NOMO-1 treated with DMSO at 0.1 percent for 48 hours (cell line): ENCODE data around the gene TBRG1.
"Not testable (repeated sequence)": the region's sequence is repeated elsewhere in the genome, so short reads cannot be mapped to it uniquely, and the experiment has no call there.

ENCODE experiments used
- DNase-seq: peaks from one replicate; lab custom pipeline; 2025; ENCODE audit not compliant: unreplicated experiment; lab: John Stamatoyannopoulos, UW

Gene TBRG1, protein sequence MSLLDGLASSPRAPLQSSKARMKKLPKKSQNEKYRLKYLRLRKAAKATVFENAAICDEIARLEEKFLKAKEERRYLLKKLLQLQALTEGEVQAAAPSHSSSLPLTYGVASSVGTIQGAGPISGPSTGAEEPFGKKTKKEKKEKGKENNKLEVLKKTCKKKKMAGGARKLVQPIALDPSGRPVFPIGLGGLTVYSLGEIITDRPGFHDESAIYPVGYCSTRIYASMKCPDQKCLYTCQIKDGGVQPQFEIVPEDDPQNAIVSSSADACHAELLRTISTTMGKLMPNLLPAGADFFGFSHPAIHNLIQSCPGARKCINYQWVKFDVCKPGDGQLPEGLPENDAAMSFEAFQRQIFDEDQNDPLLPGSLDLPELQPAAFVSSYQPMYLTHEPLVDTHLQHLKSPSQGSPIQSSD

DNA sequence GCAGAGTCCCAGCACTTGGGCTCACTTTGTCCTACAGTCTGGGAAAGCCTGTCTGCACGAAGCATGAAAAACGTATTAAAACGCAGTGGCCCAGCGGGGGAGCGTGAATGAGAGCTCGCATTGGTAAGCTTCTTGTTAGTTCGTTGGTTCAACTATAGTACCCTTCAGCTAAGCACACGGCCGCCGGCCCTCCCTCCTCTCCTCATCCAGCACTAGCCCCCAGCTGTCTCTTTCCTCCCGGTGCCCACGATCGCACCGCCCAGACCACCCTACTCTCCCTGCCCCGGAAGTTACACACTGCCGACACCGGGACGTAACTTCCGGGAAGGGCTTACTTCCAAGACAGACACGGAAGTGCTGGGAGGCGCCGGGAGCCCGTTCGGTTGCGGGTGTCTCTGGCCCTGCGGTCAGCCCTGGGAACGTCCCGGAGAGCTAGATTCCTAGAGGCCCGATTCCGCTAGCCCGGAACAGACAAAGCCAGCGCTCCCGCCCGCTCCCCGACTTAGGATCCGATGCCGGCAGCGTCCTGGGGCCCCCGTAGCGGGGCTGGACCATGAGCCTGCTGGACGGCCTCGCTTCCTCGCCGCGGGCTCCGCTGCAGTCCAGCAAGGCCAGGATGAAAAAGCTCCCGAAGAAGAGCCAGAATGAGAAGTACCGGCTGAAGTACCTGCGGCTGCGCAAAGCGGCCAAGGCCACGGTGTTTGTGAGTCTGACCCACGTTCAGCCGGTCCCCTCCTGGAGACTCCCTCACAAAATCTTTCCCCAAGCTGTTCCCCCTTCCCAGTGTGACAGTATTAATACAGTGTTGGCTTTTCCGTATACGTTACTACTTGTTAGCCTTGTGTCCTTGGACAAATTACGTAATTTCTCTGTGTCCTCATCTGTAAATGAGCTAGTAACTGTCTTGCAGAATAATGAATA lies at the start of gene TBRG1:
TSS of gene TBRG1 (plus strand) at position 334 of the 921 bp plus-strand sequence. CDS start at position 554, 220 bp downstream.
- peak; percentile 81 for DNase-seq

DNA sequence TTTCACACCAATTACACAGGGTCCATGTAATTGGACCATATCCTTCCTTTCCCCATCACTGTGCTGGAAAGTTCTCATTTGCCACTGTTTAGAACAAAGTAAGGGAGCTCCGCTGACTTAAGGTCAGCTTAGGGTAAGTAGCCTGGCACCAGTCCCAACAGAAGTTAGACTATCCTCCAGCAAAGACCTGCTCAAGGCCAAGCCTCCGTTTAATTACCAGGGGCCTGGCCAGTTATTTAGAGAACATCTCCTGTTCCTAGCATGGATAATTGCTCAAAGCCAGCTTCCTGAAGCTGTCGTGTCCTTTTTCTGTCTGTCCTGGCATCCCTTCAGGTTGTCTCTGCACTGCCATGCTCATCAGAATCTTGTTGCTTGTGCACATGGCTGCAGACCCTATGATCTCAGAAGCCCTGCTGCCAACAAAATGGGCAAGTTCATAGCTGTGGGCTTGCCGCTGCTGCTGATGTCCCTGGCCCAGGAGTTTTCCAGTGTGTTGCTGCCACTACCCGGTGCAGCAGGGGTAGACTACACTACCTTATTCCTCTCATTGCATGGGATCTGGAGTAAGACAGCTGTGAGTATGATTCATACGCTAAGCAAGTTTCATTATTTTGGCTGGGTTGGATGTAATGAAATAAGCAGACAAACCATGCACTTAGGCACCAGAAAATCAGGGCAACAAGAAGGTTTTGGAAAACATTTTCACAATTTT lies 44.8 kb upstream of the TBRG1 start:
- no peak for DNase-seq

DNA sequence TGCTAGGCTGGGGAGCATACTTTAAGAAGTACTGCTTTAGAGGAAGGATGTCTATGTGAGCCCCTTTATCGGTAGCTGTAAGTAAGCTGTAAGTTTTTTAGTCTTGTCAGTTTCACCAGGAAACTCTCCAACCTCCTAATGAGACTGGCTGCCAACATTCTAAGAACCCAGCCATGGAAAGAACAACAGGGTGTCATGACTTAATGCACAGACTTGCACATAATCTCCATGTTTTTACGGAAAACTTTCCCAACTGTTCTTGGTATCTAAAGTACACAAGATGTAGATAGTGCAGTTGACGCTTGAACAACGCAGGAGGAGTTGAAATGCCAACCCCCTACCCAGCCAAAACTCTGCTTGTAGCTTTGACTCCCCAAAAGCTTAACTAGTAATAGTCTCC lies 43.9 kb upstream of the TBRG1 start:
- no peak for DNase-seq

DNA sequence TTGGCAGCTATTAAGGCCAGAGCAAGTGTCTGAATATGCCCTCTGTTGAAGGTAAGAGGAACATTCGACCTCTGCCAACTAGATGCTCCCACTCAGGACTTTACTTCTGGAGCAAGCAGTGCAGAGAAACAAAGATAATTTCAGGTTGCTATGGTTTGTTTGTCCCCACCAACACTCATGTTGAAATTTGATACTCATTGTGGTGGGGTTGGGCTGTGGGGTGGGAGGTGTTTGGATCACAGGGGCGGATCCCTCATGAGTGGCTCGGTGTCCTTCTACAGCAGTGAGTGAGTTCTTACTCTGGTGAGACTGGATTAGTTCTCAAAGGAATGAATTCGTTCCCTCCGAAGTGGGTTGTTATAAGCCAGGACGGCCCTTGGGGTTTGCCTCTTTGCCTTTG lies 40.8 kb upstream of the TBRG1 start:
- no peak for DNase-seq

DNA sequence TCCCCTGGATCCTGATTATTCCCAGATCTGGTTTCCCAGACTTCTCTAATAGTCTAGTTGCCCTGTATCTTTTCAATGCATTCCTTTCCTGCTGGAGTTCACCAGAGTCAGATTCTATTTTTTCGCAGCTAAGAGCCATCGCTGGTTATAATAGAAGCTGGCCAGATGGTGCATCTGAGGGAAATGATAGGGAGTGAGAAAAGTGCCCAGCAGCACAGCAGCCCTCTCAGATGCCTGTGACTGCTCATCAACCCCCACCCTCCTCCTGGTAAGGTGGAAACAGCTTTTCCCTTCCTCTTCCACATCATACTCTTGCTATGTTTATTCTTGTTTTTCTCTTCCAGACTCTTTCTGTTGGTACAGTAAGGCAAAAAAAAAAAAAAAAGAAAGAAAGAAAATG lies 40.1 kb upstream of the TBRG1 start:
- DNase-seq, result no peak

DNA sequence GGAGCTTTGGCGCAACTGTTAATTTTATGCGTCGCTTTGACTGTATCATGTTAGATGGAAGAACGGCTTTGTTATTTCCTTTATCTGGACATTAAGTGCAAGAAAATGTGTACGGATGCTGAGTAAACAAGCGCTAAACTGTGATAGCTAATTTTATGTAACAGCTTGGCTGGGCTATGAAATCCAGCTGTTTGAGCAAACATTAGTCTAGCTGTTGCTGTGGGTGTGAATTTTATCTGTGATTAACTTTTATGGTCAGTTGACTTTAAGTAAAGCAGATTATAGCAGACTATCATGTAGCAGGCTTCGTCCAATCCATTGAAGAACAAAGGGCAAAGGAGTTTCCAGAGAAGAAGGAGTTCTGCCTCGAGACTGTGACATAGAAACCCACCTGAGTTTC lies 38.9 kb upstream of the TBRG1 start:
- DNase-seq, result no peak

DNA sequence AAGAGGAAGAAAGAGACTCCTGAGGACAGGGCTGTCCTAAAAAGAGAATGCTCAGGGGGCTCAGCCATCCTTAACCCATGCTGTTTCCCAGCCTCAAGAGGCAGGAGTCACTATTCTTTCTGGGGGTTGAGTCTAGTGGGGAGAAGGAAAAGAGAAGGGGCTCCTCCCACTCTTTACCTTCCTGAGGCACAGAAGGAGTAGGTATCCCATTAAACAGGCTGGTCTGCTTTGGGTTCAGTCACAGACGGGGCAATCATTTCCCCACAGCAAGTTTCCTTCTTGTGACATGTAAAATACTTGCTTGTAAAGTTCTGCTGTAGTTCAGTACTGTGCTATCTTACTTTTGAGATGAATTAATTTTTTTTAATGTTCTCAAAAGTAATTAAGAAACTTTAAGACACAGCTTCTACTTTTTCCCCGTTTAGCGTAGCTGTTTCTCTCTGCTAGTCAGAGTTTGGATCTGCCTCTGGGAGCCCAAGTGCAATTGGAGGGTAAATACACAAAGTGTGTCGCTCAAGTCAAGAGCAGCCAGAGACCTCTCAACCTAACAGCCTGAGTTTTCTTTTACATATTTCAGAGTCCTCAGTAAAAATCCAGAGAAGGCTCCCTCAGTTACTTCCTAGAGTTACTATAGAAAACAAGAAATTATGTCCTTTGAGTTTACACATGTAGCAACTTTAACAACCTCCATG lies 37.8 kb upstream of the TBRG1 start:
- DNase-seq, result no peak

DNA sequence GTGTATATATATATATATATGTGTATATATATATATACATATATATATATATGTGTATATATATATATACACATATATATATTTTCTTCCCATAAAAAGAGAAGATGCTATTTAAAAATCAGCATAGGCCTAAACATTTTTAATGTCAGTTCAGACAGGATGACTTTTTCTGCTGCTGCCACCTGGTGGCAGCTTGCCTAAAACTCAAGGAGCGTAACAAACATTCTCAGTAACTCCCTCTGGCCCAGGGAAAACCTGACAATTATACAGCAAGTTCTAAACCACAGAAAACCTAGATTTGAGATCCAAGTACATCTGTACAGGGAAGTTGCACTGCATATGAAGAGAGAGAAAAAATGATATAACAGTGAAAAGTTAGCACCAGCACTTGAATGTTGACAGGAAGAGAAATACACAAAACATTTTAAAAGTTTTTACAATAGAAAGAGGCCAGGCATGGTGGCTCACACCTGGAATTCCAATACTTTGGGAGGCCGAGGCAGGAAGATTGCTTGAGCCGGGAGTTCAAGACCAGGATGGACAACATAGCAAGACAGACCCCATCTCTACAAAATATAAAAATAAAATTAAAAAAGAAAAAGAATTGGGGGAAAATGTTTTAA lies 36.3 kb upstream of the TBRG1 start:
- DNase-seq, result peak; percentile 58

DNA sequence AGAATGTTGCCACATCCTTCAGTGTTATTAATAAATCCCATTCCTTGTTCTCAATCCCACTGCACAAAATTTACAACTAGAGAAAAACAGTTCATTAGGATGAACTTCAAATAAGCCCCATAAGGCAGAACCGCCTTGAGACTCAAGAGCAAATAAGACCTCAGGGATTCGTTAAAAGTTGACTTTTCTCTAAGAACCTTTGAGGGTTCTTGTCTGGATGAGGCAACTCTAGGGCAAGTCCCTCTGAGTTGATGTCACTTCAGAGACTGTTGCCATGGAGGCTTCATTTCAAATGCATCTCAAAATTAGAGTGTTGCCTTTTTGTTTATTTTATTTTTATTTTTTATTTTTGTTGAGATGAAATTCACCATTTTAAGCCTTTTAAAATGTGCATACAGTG lies 31.2 kb upstream of the TBRG1 start:
- DNase-seq, result no peak

DNA sequence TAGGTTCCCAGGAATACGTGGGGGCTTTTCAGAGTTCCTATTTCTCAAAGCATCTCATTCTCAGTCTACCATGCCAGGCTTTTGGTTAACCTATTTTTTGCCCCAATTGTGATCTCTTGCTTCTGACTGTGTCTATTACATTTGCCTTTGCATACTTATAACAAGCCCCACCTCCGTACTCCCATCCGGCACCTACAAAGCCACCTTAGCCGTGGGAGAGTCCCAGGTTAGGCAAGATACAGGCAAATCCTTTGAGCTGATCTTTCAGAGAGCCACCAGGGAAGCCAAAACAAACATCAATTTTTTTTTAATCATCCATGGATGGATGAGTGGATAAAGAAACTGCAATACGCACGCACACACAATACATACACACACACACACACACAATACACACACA lies 30.0 kb upstream of the TBRG1 start:
- DNase-seq, result no peak

DNA sequence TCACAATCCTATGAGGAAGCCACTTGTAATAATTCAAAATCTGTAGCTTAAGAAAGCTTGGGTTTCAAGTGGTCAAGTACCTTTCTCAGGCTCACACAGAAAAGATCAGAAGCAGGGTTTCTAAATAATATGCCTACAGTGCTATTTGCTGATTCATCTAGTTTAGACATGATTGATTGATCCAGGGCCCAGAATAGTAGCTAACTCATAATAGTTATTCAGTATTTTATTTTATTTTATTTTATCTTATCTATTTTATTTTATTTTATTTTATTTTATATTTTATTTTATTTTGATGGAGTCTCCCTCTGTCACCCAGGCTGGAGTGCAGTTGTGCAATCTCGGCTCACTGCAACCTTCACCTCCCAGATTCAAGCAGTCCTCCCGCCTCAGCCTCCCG lies 27.4 kb upstream of the TBRG1 start:
- DNase-seq, result no peak

DNA sequence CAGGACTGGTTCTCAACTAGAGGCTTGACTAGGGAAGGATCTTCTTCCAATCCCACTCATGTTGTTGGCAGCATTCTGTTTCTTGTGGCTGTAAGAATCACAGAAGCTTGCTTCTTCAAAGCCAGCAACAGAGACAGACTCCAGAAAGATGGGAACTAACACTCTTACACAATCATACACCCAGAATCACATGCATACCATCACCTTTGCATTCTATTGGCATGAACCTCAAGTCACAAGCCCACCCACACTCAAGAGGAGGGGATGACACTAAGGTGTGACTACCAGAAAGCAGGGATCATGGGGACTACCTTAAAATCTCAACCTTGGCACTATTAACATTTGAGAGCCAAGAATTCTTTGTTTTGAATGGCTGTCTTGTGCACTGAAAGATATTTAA lies 25.0 kb upstream of the TBRG1 start:
- no peak for DNase-seq

DNA sequence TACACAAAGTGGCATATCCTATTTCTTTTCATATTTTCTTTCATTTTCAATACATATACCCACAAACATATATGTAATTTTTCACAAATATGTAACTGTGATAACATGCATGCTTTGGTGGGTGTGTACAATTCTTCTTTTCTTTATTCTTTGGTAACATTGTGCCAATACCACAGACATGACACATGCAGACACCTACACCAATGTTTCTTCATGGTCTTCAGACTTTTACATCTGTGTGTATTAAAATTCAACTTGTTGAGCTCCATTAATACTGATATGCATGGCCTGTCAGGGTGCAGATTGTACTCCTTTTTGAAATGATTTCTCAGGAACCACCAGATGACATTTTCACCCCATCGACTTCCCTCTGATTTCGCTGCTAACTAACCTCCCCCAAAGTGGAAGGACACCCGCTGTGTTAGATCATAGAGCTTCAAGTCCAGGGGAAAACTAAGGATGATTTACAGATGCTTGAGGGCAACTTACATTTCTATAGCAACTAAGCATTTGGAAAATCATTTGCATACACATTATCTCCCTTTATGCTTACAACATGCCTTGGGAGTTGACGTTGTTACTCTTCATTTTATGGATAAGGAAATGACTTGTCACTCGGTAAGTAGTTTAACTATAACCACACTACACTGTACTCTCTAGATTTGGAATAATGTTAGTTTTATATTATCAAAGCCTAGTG lies 21.9 kb upstream of the TBRG1 start:
- no peak for DNase-seq

DNA sequence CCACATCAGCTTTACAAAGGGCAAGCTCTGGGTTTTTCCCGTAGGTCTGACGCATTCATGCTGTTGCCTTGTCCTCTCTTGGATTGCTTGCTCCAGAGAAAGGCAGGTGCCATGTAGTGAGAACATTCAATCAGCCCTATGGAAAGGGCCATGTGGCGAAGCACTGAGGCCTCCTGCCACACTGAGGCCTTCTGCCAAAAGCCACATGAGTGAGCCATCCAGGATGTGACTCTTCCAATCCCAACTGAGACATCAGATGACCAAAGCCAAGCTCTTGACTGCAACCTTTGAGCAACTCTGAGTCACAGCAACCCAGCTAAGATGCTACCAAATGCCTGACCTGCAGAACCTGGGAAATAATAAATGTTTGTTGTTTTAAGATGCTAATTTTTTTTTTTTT lies 20.5 kb upstream of the TBRG1 start:
- DNase-seq, result no peak

DNA sequence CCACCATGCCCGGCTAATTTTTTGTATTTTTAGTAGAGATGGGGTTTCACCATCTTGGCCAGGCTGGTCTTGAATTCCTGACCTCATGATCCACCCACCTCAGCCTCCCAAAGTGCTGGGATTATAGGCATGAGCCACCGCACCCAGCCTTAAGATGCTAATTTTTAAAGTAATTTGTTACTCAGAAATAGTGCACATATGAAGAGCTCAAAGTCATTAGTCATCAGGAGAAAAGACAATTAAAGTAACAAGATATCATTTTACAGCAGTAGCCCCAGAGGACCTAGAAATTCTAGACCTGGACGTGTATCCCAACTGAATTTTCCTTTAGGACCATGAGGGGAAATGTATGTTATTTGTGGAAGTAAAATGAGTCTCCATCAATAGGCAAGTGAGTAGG lies 19.9 kb upstream of the TBRG1 start:
- DNase-seq, result not testable (repeated sequence)

DNA sequence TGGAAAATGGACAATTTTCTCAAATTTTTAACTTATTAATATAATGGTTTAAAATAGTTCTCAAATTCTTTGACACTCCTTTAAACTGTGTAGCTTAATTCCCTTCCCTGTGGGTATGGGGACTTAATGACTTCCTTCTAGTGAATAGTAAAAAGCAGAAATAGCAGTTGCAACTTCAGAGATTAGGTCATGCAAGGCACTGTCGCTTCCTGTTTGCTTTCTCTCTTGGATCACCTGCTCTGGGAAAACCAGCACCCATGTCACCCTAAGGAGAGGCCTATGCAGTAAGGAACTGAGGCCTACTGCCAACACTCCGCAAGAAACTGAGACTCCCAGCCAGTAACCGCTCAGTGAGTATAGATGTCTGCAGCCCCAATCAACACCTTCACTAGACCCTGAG lies 16.9 kb upstream of the TBRG1 start:
- DNase-seq, result peak; percentile 85

DNA sequence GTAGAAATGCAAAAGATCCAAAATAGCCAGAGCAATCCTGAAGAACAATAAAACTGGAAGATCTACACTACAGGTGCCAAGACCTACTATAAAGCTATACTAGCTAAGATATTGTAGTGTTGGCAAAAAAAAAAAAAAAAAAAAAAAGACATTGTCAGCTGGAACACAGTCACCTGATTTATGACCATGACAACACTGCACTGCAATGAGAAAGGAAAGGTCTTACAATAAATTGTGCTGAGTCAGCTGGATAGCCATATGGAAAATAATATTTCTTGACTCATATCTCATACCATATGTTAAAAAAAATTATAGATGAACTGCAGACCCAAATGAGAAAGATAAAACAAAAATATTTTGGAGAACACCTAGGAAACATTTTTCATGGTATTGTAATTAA lies 14.5 kb upstream of the TBRG1 start:
- DNase-seq, result no peak

DNA sequence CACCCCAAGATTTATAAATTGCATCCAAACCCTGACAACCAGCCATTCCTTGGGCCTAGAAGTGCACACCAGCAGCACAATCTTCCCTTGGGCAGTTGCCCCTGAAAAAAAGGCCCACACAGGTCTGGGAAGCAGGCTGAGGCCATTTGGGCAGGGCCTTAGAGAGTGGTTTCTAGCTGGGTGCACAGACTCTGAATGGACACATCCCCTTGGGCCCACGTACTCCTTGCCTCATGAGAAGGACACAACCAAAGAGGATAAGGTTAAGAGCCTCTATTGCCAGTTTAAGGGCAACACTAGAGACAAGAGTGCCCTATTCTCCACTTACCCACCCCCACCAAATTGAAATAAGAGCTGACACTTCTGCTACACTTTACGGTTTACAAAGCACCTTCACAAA lies 12.4 kb upstream of the TBRG1 start:
- DNase-seq, result no peak

DNA sequence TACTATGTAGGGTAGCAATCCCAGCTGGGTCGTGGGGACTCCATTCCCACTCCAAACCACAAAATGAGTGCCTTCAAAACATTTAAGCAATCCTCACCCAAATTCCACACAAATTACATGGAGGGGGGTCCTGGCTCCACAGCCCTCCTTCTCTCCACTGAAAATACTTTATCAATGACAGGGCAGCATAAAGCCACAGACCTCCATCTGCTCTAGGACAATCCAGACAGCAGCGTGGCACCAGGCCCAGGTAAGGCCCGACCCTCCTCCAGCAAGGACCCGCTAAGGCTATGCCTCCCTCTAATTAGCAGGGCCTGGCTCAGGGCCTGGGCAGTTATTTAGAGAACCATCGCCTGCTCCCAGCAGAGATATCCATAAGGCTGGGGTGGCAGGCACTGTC lies 11.6 kb upstream of the TBRG1 start, which contains the start of gene PANX3:
TSS of gene PANX3 (plus strand) at position 365 of the 400 bp plus-strand sequence. CDS start 129 bp downstream, outside the sequence.
- no peak for DNase-seq

DNA sequence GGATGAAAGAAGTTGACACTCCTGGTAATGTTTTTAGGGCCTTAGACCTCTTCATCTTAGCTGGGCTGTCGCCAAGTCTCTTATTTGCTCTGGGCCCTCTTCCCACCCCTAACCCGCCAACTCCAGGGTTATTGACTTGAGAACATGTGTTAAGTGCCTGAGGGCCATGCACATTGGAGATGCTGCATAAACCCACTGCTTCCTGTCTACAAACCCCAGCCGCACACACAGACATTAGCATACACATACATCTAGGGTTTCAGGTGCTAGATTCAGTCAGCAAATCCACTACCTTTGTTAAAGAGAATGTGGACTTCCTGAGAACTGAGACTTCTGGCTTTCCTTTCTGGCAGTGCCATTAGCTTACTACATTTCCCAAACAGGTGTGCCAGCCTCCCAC lies 10.6 kb upstream of the TBRG1 start:
- no peak for DNase-seq
